ENCODE measurements around the gene GLI1. TPM values are rescaled to one million over a fixed set of nuclear protein-coding genes. Genes with fewer than 3 reads are reported as not detected.

Gene GLI1
- total RNA-seq, 2 donors from 2014 or later = 1.2 TPM; not detected in 1

MicroRNAs within 50 kb of the gene (microRNA counts, 767-probe panel; counts per million panel counts)
- 0 to 496 counts per million in 2 donors for microRNA hsa-miR-616-3p

Small RNA genes lying within 50 kb of the gene (microRNA-seq; reads per million reads assigned to microRNA genes)
- gene MIR616 (ENCODE audit: borderline number of aligned reads in 2 of 2, borderline replicate concordance in 1 of 2) (0.71 to 2.8 reads per million in 2 donors), gene MIR6758 (ENCODE audit: borderline number of aligned reads in 2 of 2, borderline replicate concordance in 1 of 2) (0 reads per million in 2 donors)

Other genes with a start within 250 kb of the GLI1 start
- 1 to 10 TPM in 1 of 2 donors, under 1 TPM in 1; 0.28 to 1.1 TPM for gene NXPH4, start 243.0 kb upstream of the GLI1 start, total RNA-seq
- gene SHMT2, start 230.1 kb upstream of the GLI1 start, total RNA-seq = 10 to 100 TPM; 16.6 to 33.0 TPM
- under 1 TPM; 0.48 to 0.59 TPM for gene STAC3, start 208.6 kb upstream of the GLI1 start, total RNA-seq
- gene R3HDM2, start 28.7 kb upstream of the GLI1 start, total RNA-seq = 10 to 100 TPM; 31.7 to 47.8 TPM
- not detected for gene INHBC, start 25.0 kb upstream of the GLI1 start, total RNA-seq
- gene INHBE, start 4.5 kb upstream of the GLI1 start, total RNA-seq = not detected
- gene ARHGAP9, start 20.1 kb downstream of the GLI1 start, total RNA-seq = 1 to 10 TPM; 3.4 to 4.2 TPM
- 10 to 100 TPM; 36.9 to 41.0 TPM for gene MARS1, start 28.3 kb downstream of the GLI1 start, total RNA-seq
- 10 to 100 TPM; 19.8 to 25.0 TPM for gene DDIT3, start 60.7 kb downstream of the GLI1 start, total RNA-seq
- gene MBD6, start 63.0 kb downstream of the GLI1 start, total RNA-seq = 10 to 100 TPM; 12.5 to 14.4 TPM
- gene DCTN2, start 87.4 kb downstream of the GLI1 start, total RNA-seq = 100 to 1,000 TPM; 109 to 114 TPM
- gene KIF5A, start 90.3 kb downstream of the GLI1 start, total RNA-seq = under 1 TPM; 0.11 to 0.12 TPM
- 10 to 100 TPM; 22.1 to 25.2 TPM for gene PIP4K2C, start 131.4 kb downstream of the GLI1 start, total RNA-seq
- gene DTX3, start 145.0 kb downstream of the GLI1 start, total RNA-seq = 10 to 100 TPM; 22.3 to 32.5 TPM
- gene ARHGEF25, start 151.7 kb downstream of the GLI1 start, total RNA-seq = 10 to 100 TPM in 1 of 2 donors, 1 to 10 TPM in 1; 7.4 to 11.0 TPM
- gene B4GALNT1, start 173.4 kb downstream of the GLI1 start, total RNA-seq = 1 to 10 TPM; 3.5 to 4.4 TPM
- 100 to 1,000 TPM; 161 to 173 TPM for gene OS9, start 234.3 kb downstream of the GLI1 start, total RNA-seq

Data from right atrium auricular region (tissue), 2 donors.